Mesenteric fat pad (tissue), 1 donor: ENCODE results near the gene DENND1A. TPM values are rescaled to one million over a fixed set of nuclear protein-coding genes. Genes with fewer than 3 reads are reported as not detected.

Source experiments
- DNase-seq: peaks from one replicate; pipeline ENCODE4 v3.0.0-alpha.2; 2020; ENCODE audit warnings: low spot score
- total RNA-seq: library from RNA; stranded (reverse); fragmentation: NEBNext Ultra II Directional; extraction: Animal tissue kit (Norgen Biotek cat#: 25700); gene quantifications from one replicate; pipeline ENCODE4 v1.2.1, GENCODE V29; 2021
- donor health status: DM: yes; HTN: yes; CAD: no.

Gene DENND1A
- total RNA-seq, 1 donor from 2014 or later, result 24.4 TPM

DNA sequence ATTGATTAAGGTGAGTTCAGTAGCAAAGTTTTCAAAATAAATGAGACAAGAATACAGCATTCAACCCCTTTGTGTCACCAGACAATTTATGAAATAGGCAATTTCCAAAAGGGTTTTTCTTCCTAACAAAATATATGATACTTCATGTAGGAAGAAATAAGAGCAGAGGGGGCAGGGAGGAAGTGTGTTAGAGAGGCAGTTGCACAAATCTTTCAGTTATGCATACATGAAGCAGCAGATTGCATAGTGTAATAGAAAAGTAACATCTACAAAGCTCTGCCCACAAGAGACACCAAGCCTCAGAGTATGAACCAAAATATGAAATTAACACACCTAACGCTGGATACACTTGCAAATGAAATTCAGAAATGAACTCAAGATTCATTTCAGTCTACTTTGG is 157.0 kb downstream of the DENND1A start:
- DNase-seq, result no peak

DNA sequence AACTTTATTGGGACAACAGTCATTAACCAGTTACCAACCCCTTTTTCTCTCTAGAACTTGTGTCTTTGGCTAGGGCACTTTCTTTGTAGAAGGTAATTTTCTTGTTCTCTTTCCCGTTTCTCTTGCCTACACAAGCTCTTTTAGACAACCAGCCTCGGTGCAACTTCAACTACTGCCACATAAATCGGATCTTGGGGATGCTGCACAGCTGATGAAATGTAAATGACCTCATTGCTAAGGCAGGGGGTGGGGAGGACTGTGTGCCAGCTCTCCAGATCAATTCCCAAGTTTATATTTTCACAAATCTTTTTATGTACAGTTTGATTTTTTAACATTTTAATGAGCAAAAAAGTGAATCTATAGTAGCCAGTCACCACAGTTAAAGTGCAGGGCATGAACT is 157.6 kb downstream of the DENND1A start:
- DNase-seq, result no peak

DNA sequence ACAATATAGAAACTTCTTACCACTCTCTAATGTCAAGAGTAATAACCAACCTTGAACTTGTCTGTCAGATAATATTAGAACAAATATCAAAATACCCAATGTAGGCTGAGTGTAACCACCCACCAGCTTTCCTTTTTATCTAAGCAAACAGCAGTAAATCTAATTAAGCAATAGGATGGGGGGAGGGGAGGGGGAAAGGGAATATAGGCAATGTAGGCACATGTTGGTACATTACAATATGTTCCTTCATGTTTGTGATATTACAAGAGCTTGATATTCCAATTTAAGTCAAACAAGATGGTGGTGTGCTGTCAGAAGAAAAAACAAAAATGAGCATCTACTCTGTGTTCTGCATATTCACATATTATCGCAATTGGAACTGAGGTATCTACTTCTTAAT is 158.2 kb downstream of the DENND1A start:
- DNase-seq, result no peak

GRCh38 chr9:123769719-123770118 is 160.2 kb downstream of the DENND1A start:
- DNase-seq, result no peak

GRCh38 chr9:123763910-123764588 is 165.9 kb downstream of the DENND1A start:
- no peak for DNase-seq

DNA sequence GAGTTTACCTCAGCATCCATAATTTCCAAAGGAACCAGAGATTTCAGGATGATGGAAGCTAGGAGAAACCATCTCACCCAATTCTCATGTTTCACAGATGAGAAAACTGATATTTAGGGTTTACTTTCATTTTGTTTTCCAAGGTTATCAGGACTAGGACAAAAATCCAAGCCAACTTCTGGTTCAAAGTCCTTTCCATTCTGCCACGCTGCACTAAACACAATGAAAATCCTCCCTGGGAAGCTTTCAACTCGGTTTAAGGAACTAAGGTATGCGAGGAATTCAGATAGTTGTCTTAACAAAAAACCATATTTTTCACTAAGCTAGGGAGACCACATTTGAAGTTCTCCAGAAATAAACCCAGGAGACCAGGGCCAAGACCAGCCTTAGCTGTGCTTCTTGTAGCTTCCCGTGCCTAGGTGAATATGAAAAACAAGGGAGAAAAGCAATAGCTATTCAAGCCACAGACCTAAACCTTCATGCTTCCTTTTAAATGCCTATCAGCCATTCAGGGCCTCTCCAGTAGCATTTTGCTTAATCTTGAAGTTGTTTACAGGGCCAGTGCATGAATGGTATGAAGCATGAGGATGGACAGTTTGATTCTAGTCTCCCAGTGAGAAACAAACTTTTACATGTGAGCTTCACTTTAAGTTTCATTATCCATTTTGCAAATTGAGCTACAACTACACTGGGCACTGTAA is 167.9 kb downstream of the DENND1A start:
- DNase-seq, result no peak

- no peak for DNase-seq
Observed at GRCh38 chr9:123757960-123758359, 172.0 kb downstream of the DENND1A start.

- DNase-seq, result no peak
Observed at GRCh38 chr9:123757547-123757946, 172.4 kb downstream of the DENND1A start.

GRCh38 chr9:123756484-123757106 is 173.3 kb downstream of the DENND1A start:
- DNase-seq, result no peak

GRCh38 chr9:123753669-123754258 is 176.2 kb downstream of the DENND1A start:
- no peak for DNase-seq

GRCh38 chr9:123753016-123753415 is 176.9 kb downstream of the DENND1A start:
- DNase-seq, result no peak

DNA sequence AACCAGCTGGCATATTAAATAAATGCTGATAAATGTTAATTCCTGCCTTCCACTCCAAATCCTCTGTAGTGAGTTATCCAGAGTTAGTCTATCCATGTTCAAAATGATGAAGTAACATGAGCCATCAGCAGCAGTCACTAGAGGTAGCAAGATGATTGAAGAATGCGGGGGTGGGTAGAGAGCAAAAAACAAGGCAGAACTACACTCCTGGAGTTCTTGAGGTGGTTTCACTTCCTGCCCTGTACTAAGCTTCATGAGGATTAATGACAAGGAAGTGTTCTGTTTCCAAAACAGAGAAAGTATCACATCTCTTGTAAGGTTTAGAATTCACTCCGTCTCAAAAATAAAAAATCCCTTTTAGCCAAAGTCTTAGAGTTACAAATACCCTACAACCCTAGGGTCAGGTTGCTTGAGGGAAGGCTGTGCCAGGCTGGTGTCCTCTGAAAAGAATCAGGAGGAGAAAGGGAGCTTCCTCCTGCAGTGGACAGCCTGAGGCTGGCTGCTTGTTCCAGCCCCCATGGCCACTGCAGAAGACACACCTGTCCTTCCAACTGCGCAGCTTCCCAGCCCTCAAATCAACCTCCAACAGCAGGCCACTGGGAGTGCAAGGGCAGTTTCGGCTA is 180.2 kb downstream of the DENND1A start:
- DNase-seq, result no peak

- DNase-seq, result no peak
Observed at GRCh38 chr9:123746765-123747164, 183.2 kb downstream of the DENND1A start.

- DNase-seq, result no peak
Observed at GRCh38 chr9:123745933-123746332, 184.0 kb downstream of the DENND1A start.

GRCh38 chr9:123745451-123745850 is 184.5 kb downstream of the DENND1A start:
- DNase-seq, result no peak

DNA sequence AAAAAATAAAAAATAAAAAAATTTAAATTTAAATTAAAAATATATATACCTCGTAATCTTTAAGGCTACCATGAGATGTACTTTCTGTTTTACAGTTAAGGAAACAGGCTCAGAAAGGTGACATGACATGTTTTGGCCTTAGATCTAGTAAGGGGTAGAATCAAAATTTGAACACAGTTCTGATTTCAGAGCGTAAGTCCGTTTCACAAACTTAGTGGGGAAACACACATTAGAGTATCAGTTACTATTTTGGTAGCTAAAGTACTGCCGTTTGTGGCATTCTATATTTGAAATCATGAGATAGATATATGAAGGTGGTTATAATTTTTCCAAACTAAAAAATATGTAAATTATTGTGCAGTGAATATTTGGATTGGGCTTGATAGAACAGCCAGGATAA is 186.2 kb downstream of the DENND1A start:
- no peak for DNase-seq

- DNase-seq, result no peak
Observed at GRCh38 chr9:123742009-123742767, 187.7 kb downstream of the DENND1A start.

GRCh38 chr9:123741214-123741613 is 188.7 kb downstream of the DENND1A start:
- DNase-seq, result no peak

DNA sequence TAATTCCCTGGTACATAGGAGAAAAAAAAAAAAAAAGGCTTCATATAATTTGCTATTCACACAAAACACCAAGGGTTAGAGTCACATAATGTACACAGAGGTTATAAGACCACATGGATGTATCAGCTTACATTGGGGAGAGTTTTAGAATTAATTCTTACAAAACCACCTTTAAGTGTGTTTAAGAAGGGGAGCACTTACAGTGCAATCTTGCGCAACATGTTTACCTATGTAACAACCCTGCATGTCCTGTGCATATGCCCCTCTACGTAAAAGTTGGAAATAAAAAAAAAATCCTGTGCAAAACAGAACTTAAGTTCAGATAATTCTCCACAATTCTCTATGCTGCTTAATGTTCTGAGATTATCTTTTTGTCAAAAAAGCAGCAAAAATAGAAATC is 190.0 kb downstream of the DENND1A start:
- DNase-seq, result no peak

GRCh38 chr9:123739387-123739786 is 190.5 kb downstream of the DENND1A start:
- no peak for DNase-seq

- DNase-seq, result no peak
Observed at GRCh38 chr9:123738648-123739047, 191.3 kb downstream of the DENND1A start.
